Activated gamma-delta T cell treated with Interleukin-2 at 50 U/mL for 16 hours (primary cell): Measurements from ENCODE around the gene CPNE6.
A peak's percentile ranks its signal among the peaks of the same experiment; 100 is the strongest.

Experiments used
- DNase-seq: peaks from one replicate; pipeline ENCODE4 v3.0.0-alpha.2; 2020

CPNE6 gene

DNA sequence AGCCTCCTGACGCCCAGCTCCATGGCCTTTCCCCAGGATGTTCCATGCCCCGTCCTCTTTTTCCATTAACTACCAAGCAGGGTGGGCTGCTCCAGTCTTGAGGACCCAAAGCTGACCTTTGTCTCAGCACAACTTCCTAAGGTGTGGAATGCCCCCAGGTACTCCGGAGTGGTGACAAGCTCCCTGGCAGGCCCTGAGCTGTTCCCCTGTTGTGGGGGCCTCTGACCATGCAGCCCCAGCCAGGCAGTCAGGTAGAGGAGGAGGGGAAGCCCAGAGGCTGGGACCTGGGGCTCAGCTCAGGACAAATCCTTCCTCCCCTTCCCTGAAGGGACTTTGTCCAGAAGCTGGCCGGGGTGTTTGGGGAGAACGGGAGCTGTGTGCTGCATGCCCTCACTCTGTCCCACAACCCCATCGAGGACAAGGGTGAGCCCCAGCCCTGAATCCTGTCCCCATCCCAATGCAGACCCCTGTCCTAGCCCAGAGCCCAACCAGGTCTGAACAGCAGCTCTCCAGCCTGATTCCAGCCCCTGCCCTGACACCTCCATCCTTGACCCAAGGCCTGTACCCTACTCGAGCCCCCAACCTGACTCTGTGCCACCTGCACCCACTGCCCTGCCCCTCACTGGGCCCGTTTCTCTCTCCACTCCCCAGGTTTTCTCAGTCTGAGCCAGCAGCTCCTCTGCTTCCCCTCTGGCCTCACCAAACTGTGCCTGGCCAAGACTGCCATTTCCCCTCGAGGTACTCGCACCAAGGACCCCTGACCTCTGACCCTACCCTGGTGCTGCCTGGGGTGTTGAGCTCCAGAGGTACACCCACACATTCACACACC lies 15.2 kb upstream of the CPNE6 start:
- DNase-seq: no peak

- no peak for DNase-seq
Observed at GRCh38 chr14:24056800-24057184, 14.6 kb upstream of the CPNE6 start.

DNA sequence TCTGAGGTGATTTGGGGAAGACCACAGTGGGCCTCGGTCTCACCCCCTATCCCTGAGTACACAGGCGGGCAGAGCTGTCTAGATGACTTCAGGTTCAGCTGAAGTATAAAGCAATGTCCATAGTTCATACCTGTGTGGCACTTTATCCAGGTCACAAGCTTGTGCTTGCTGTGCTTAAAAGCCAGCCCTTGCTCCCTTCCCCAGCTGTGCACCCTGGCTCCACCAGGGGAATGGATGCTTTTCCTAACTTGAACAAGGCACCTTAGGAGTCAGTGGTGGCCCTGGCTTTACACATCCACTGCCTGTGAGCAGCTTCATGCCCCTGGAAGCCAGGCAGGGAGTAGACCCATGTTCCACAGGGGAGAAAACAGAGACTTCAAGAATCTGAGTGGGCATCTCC lies 14.1 kb upstream of the CPNE6 start:
- no peak for DNase-seq

GRCh38 chr14:24057867-24058259 lies 13.5 kb upstream of the CPNE6 start:
- DNase-seq: no peak

- DNase-seq: peak; percentile 49
Observed at GRCh38 chr14:24058260-24058950, 13.0 kb upstream of the CPNE6 start.

DNA sequence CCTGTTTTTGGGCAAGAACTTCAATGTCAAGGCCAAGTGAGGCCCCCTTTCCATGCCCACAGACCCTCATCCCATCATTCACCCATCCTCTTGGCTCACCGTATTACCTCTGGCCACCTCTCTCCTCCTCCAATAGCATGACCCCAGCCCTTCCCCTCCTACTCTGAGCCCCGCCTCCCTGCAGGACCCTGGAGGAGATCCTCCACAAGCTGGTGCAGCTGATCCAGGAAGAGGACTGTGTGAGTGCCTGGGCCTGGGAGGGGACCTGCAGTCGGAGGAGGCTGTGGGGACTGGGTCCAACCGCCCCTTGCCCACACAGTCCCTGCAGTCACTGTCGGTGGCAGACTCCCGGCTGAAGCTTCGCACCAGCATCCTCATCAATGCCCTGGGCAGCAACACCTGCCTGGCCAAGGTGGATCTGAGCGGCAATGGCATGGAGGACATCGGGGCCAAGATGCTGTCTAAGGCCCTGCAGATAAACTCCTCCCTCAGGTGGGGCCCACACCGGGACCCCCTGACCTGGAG lies 12.3 kb upstream of the CPNE6 start:
- no peak for DNase-seq

DNA sequence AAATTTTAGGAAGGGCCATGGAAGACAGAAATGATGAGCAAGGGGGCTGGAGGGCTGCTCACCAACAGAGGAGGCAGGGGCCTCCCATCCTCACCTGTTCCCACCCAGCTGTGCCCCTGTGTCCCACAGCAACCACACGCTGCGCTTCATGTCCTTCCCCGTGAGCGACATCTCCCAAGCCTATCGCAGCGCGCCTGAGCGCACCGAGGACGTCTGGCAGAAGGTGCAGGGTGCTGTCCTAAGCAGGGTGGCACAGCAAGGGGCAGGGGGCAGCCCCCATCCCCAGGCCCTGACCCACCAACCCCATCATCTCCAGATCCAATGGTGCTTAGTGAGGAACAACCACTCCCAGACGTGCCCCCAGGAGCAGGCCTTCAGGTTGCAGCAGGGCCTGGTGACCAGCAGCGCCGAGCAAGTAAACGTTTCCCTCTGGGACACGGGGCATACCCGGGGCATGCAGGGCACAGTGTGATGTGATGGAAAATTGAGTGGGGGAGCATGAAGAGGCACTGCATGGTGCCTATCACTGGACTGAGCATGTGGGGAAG lies 11.4 kb upstream of the CPNE6 start:
- DNase-seq: no peak

- no peak for DNase-seq
Observed at GRCh38 chr14:24060443-24060842, 10.9 kb upstream of the CPNE6 start.

GRCh38 chr14:24060984-24061913 lies 10.1 kb upstream of the CPNE6 start:
- no peak for DNase-seq

- no peak for DNase-seq
Observed at GRCh38 chr14:24062216-24062980, 9.0 kb upstream of the CPNE6 start.

- no peak for DNase-seq
Observed at GRCh38 chr14:24063263-24063836, 8.0 kb upstream of the CPNE6 start.

DNA sequence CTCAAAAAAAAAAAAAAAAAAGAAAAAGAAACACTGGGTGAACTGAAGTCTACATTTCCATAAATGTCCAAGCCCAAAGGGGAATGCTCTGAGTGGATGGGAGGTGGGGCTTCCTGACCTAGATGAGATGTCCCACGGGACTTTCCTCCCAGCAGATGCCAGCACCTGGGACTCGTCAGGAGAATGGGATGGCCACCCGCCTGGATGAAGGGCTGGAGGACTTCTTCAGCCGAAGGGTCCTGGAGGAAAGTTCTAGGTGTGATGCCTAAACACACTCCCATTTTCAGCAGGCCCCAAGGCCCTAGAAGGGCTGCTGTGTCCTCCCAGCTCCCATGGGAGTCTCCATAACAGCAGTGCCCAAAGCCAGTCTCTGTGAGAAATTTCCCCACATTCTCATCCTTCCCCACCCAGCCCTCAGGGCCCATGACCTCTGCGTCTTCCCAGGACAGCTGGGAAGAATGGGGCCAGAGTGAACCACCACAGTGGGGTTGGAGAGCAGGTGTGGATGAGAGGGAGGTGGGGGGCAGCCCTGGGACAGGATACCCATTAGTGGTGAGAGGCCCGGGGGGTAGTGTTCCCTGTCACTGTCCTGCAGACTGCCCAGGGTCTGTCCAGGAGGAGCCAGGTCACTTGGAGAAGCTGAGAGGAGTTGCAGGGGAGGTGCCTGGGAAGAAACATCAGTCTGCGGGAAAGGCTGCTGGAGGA lies 7.1 kb upstream of the CPNE6 start:
- no peak for DNase-seq

DNA sequence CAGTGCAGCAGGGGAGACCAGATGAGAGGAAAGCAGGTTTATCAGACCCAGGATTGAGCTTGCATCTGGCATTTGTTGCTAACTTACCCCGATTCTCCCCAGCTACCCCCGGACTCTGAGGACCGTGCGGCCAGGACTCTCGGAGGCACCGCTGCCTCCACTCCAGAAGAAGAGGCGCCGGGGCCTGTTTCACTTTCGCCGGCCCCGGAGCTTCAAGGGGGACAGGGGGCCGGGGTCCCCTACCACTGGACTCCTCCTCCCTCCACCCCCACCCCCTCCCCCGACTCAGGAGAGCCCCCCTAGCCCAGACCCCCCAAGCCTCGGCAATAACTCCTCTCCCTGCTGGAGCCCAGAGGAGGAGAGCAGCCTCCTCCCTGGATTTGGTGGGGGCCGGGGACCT lies 6.5 kb upstream of the CPNE6 start:
- no peak for DNase-seq

DNA sequence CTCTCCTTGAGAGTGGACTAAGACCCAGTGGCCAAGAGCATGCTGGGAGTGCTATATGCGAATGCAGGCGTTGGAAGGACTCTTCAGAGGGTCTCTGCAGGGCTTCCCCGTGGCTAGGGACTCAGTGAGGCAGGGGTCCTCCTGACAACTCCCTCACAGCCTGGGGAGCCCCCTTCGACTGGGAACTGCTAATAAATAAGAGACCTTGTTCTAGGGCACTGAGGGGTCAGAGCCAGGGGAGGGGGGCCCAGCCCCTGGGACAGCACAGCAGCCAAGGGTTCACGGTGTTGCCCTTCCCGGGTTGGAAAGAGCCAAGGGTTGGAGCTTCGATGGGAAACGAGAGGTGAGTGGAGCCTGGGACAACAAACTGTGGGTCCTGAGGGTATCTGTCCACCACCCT lies 6.0 kb upstream of the CPNE6 start:
- DNase-seq: no peak

DNA sequence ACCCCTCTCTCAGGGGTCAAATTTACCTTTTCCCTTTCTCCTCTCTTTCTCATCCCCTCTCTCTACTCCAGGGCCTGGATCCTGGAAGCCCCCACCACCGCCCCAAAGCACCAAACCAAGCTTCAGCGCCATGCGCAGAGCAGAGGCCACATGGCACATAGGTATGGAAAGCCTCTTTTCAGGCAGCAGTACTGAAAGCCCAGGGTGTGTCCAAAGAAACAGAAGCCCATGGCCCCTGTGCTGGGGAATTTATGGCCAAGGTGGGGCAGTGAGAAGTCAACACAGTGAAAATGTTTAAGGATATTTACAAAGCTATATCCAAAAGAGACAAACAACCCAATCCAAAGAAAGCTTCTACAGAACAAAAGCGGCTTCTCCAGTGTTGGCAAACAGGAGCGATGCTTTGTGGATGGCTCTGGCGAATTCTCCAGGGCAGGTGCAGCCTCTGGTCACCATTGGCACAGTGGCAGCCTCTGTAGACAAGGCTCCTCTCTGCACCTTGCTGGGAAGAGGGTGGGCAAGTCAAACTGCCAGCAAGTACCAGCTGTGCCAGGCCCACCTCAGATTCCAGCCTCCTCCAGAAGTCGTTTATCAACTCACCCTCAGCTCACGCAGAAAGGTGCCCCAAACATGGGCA lies 4.7 kb upstream of the CPNE6 start:
- DNase-seq: no peak

DNA sequence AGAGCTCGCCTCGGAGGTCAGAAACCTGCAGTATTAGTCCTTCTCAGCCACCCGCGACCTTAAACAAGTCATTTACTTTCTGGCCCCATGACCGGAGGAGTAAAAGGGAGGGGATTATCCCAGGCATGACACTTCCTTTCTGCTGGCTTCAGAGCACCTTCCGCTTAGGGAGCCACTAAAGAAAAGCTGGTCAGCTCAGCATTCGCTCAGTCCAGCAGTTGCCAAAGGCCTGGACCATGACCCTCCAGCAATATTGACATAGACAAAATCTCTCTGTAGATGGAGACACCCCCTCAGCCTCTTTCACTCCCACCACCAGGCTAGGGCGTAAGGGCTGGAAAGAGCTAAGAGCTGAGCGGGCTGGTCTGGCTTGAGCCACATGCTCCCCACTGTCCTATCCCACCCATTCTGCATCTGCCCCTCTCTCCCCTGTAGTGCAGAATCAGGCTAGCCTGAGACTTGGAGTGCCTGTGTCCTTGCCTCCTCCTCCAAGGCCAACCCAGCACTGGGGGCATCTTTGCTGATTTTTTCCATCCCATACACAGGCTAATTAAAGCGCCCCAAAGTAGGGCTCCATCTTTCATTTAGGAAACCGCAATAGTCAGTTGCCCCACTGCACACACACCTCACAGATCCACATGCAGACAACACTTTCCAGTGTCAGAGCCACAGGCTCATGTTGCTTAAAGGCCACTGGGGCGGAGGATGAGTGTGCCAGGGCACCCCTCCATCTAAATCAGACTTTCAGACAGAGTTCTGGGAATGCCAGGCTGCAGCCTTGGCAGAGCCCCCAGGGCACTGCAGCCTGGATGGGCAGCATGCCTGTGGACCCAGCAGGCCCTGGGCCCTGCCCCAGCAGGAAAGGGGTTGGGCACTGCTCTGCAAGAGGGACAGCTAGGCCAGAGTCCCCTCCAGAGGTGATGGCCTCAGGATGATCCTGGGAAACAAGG lies 4.0 kb upstream of the CPNE6 start:
- DNase-seq: no peak

GRCh38 chr14:24068711-24069410 lies 2.5 kb upstream of the CPNE6 start:
- DNase-seq: no peak

GRCh38 chr14:24069411-24069735 lies 2.0 kb upstream of the CPNE6 start:
- no peak for DNase-seq
